ENCODE data around the gene G0S2.

Gene G0S2

DNA sequence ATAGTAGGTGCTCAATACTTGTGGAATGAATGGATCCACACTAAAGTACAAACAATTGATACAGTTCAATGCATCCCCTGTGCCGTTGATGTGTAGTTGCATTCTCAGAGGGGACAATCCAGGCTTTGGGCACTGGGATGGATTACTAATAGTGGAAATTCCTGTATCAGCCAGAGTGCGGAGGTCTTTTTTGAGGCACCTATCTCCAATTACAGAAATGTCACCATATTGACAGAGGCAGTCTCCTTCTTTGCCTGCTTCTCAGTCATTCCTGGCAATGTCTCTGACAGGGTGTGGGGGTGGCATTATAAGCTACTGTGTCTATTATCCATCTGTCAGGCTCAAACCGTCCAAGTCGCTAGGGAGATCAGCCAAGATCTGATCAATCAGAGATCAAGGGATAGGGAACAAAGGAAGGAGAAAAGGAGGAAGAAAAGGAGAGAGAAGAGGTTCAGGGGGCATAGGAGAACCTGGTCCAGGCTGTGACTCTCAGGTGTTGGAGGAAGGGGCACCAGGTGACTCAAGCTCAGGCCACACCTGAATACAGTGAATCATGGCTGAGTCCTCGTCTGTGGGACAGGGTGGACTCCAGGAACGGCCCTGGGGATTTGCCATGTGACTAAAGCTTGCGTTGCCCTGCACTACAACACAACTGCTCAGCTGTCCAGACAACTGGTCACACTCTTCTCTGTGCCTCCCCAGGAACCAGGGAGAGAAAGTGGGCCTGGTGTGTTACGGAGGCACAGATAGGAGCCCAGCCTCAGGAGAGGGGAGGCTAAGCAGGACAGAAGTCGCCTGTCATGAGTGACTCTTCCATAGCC, 19.6 kb upstream of the G0S2 start:
- DNase-seq (ENCODE audit: insufficient read length, low spot score) (no peak), FAIRE-seq (no peak)
- TF ChIP-seq, protein P1, sequence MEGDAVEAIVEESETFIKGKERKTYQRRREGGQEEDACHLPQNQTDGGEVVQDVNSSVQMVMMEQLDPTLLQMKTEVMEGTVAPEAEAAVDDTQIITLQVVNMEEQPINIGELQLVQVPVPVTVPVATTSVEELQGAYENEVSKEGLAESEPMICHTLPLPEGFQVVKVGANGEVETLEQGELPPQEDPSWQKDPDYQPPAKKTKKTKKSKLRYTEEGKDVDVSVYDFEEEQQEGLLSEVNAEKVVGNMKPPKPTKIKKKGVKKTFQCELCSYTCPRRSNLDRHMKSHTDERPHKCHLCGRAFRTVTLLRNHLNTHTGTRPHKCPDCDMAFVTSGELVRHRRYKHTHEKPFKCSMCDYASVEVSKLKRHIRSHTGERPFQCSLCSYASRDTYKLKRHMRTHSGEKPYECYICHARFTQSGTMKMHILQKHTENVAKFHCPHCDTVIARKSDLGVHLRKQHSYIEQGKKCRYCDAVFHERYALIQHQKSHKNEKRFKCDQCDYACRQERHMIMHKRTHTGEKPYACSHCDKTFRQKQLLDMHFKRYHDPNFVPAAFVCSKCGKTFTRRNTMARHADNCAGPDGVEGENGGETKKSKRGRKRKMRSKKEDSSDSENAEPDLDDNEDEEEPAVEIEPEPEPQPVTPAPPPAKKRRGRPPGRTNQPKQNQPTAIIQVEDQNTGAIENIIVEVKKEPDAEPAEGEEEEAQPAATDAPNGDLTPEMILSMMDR (IDR thresholded peaks at IDR 0.05; ENCODE audit: insufficient read depth, missing control alignments) = no peak

DNA sequence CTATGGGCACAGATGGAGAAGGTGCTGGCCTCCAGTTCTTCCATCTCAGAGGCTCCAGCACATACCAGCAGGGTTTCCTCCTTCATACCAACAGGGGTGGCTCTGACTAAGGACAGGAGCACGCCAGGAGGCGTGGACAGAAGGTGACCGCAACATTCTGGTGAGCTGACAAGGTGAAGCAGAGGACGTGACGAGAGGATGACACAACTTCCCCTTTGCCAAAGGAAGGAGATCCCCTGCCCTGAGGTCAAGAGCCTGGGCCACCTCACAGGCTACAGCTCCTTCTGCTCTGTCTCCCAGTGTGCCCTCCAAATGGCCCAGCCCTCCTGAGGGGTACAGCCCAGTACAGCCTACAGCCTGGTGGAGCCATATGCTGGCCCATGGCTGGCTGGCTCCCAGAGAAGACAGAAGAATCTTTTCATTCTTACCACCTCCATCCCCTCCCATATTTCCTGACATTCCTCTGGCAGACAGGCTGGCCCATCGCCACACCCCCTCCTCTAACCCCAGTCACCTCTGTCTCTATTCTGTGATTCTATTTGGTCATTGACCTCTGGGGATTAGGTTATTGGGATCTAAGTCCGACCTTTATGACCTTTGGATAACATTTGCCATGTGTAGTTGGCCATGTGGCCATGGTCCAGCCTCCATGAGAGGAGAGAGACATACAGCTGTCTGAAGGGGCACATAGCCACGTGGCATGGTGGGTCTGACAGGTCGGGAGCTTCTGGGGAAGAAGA, 17.9 kb upstream of the G0S2 start:
- FAIRE-seq (no peak), DNase-seq (ENCODE audit: insufficient read length, low spot score) (no peak)
- TF ChIP-seq, protein P1 (IDR thresholded peaks at IDR 0.05; ENCODE audit: insufficient read depth, missing control alignments) = no peak

DNA sequence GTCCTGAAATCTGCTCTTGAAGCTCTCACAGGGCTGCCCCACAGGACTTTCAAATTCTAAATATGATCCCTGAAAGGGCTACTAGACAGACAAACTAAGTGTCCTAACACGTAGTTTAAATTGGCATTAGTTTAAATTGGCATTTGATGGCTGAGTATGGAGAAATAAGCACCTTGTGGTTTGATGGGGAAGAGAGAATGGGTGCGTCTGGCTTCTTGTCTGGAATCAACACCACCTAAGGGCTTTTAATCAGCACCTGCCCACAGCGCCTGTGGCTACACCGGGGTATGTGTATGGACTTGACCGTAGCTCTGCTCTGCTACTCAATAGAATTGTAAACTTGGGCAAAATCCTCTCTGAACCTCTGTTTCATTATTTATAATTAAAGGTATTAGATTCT, 17.3 kb upstream of the G0S2 start:
- no peak for DNase-seq (ENCODE audit: insufficient read length, low spot score)
- FAIRE-seq = no peak
- TF ChIP-seq, protein P1 (IDR thresholded peaks at IDR 0.05; ENCODE audit: insufficient read depth, missing control alignments) = no peak

DNA sequence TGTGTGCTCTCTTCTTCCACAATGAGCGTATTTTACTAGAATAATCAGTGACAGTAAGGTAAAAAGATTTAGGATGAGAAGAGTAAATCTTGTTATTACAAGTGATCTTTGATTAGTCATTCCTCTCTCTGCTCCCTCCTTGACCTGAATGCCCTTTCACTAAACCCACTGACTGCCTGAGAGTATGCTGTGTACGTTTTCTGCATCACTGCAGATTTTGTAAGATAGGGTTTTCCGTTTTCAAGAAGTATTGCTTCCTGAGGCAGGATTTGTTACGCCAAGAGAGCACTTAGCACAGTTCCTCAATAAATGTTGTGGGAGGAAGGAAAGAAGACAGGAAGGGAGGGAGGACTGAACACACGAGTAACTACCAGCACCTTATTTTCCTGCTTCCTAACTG, 15.3 kb upstream of the G0S2 start:
- no peak for DNase-seq (ENCODE audit: insufficient read length, low spot score)
- FAIRE-seq = no peak
- TF ChIP-seq, protein P1 (IDR thresholded peaks at IDR 0.05; ENCODE audit: insufficient read depth, missing control alignments) = no peak

DNA sequence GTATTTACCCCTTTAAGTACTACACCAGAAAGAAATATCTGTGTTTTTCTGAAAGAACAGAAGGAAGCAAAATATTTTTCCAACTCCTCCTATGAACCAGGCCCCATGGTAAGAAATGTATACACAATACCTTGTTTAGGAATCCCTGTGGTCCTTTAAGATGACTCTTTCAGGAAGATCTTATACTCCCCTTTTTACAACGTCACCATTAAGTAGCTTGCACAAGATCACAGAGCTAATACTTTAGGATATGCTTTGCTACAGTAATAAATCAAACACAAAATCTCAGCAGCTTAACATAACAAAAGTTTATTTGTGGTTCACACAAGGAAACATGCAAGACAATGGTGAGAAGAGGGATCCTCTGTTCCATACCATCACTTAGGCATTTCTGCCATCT, 14.1 kb upstream of the G0S2 start:
- TF ChIP-seq, protein P1 (IDR thresholded peaks at IDR 0.05; ENCODE audit: insufficient read depth, missing control alignments) = no peak
- FAIRE-seq (no peak), DNase-seq (ENCODE audit: insufficient read length, low spot score) (no peak)

DNA sequence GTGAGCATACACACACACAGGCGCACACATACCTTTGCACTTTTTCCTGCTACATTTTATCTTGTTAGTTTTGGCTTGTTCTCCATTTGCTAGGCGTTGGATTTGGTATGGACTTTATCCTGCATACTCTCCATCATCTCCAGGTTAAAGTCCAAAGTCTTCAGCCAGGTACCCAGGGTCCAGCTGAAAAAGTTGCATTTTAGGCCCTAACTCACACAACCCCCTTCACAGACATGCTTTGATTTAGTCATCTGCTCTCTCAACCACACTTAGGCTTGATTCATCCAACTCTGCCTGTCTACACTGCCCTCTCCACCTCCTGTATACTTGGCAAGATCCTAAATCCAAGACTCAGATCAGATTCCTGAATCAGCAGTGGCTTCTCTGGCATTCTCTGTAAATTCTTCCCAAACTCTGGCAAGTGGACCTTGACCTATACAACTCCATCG, 12.3 kb upstream of the G0S2 start:
- TF ChIP-seq, protein P1 (IDR thresholded peaks at IDR 0.05; ENCODE audit: insufficient read depth, missing control alignments) = no peak
- no peak for DNase-seq (ENCODE audit: insufficient read length, low spot score)

DNA sequence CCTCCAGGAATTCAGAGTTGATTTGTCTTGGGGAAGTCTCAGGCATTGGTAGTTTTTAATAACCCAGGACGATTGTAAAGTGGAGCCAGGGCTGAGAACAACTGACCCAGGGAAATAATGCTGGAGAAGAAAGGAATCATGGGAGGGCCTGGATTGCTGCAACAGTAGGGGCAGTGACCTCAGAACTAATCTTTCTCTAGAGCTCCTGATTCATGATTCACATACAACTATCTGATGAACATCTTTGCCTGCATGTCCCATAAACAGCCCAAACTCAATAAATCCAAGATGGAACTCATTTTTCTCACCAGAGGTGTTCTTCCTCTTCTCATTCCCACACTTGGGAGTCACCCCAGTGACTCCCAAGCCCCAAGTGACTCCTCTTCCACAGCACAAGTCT, 8.1 kb upstream of the G0S2 start:
- TF ChIP-seq, protein P1 (IDR thresholded peaks at IDR 0.05; ENCODE audit: insufficient read depth, missing control alignments) = no peak
- DNase-seq (ENCODE audit: insufficient read length, low spot score) (no peak), FAIRE-seq (no peak)

More for the DNA sequence above, 12.3 kb upstream of the G0S2 start:
- FAIRE-seq = no peak

Data from D721Med (cell line).